HG03103 (cell line): ENCODE results near the gene ARID5B.
"Not testable (repeated sequence)": the region's sequence is repeated elsewhere in the genome, so short reads cannot be mapped to it uniquely, and the experiment has no call there.

ENCODE experiments used
- ATAC-seq: cut with Tn5 transposase; IDR thresholded peaks from one replicate; pipeline ENCODE4 v1.9.1; 2021; ENCODE audit warnings: low read depth; ENCODE audit not compliant: unreplicated experiment

ARID5B gene

GRCh38 chr10:61900829-61901792 is at the start of gene ARID5B:
ARID5B (plus strand) TSS chr10:61901699; CDS start chr10:61901710, 11 bp downstream.
- no peak for ATAC-seq

GRCh38 chr10:61852261-61852660 is 49.2 kb upstream of the ARID5B start:
- no peak for ATAC-seq

GRCh38 chr10:61855771-61856170 is 45.7 kb upstream of the ARID5B start:
- ATAC-seq: no peak

- no peak for ATAC-seq
These were observed 43.8 kb upstream of the ARID5B start for GRCh38 chr10:61857746-61858145.

DNA sequence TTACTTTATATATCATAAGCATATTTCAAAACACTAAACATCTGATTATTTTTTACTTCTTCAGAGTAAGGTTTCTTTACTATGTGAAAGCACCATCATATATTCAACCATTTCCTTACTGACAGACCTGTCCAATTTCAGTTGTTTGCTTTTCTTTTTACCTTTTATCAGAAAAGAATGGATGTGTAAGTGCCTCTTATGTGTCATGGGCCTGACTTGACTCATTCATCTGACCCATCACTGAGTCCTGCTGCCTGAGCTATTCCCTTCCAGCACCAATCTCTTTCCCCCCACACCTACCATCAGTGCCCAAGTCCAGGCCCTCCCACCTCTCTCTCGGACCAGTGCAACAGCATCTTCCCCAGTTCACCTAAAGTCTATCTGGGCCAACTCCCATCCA is 41.7 kb upstream of the ARID5B start:
- ATAC-seq: no peak

DNA sequence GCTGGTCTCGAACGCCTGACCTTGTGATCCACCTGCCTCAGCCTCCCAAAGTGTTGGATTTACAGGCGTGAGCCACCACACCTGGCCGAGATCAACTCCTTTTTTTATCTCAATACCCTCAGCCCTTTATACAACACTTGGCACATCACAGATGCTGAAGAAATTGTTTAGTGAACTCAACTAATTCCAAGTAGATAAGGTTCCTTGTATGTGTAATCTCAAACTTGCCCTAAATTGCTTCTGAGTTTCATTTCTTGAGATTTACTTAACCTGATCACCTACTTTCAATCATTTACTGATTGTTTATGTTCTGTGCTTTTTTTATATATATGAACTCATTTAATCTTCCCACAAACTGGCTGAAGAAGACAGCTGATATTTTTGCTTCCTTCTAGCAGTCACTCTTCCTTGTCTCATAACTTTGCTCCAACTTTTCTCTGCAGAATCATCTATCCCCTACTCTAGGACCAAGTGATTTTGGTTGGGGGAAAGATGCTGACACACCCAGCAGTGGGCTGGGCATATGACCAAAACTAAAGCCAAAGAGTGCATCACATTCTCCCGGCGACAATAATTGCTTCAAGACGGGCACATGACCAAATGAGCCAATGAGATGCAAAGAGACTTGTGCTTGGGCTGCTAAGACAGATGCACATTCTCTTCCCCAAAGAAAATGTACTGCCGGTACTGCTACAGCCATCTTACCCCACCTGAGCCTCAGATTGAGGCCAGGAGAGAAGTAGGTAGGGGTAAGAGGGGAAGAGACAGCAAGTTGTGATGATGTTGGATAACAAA is 40.3 kb upstream of the ARID5B start:
- ATAC-seq: no peak

DNA sequence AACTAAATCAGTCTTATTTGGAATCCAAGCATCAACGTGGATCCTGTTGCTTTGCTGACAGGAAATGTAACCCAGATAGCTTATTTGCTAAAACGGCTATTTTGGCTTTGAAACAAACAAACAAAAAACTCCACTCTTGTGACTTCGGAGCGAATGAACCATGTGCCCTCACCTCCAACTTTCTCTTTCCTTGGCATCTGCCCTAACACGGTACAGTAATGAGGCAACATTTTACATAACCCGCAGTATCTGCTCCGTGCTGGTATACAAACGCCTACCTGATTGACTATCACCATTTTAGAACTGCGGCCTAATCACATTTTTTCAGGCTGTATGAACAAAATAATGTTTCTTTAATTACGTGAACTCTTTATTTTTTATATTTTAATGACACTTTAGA is 37.5 kb upstream of the ARID5B start:
- ATAC-seq: no peak

GRCh38 chr10:61866700-61867368 is 34.7 kb upstream of the ARID5B start:
- no peak for ATAC-seq

DNA sequence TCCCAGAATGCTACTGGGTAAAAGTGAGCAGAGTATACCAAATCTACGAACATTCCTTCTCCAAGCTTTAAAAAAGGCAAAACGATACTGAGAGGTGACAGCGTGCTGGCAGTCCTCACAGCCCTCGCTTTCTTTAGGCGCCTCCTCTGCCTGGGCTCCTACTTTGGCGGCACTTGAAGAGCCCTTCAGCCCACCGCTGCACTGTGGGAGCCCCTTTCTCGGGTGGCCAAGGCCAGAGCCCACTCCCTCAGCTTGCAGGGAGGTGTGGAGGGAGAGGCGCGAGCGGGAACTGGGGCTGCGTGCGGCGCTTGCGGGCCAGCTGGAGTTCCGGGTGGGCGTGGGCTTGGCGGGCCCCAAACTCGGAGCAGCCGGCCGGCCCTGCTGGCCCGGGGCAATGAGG is 34.1 kb upstream of the ARID5B start:
- not testable (repeated sequence) for ATAC-seq

DNA sequence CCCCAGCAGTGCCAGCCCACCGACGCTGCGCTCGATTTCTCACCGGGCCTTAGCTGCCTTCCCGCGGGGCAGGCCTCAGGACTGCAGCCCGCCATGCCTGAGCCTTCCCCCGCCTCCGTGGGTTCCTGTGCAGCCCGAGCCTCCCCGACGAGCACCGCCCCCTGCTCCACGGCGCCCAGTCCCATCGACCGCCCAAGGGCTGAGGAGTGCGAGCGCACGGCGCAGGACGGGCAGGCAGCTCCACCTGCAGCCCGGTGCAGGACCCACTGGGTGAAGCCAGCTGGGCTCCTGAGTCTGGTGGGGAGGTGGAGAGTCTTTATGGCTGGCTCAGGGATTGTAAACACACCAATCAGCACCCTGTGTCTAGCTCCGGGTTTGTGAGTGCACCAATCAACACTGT is 33.7 kb upstream of the ARID5B start:
- not testable (repeated sequence) for ATAC-seq

- ATAC-seq: no peak
These were observed 32.3 kb upstream of the ARID5B start for GRCh38 chr10:61869041-61869675.

DNA sequence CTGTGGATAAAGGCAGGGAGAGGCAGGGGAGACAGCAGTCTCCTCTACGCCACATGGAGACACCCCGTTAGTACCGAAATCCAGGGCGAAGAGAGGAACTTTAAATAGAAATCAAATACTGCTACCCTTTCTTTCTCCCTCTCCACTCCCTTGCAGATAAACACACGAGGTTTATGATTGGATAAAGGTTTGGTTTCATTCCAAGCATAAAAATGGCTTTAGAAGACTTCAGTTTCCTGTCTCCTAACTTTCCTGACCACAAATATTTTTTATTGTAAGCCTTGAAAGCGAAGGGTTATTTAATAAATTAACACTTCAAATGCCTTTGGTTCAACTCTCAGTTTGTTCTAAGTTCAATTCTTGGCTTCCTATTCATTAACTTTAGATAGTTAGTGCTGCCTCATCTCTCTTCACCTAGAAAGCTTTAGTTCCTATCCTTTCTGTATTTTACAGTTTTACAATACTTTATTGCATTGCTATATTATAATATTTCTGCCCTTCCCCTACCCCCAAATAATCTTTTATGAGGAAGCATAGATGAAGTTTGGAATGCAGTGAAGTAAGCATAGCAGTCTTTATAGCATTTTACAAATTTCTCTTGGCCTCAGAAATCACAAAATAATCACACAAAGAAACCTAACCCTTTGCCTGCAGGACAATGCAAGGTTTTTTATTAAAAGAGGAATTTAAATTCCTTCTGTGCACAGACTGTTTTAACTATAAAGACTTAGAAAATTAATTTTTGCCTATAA is 31.5 kb upstream of the ARID5B start:
- no peak for ATAC-seq

DNA sequence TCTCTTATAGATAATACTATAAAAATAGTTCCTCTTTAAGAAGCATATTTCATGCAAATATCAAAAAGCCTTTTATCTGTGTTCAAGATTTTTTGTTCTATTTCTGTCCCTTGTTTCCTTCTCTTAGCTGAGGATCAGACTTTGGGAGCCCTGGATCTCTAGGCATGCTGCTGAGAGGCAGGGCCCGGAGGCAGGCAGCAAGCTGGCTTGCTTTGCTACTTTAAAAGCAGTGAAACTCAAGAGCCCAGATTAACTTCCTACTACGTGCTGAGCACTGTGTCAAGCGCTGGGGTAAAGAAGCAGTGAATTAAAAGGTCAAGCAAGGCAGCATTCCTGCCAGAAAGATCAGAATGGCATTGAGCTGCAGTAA is 31.0 kb upstream of the ARID5B start:
- no peak for ATAC-seq

DNA sequence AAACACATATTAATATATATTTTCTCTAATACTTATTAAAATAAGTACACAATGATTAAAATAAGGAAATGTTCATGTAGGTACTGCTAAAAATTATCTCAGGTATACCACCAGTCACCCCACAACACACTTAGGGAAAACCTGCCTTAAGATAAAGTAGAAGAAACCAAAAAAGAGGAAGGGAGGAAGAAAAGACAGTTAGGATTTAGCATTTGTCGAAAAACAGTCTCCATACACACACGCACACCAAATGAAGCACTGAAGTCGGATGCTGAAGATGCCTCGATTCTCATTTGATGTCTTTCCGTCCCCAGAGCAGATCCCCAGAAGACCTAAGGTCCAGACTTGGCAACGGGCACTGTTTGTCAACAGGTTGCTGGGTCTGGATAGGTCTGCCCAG is 30.0 kb upstream of the ARID5B start:
- no peak for ATAC-seq

DNA sequence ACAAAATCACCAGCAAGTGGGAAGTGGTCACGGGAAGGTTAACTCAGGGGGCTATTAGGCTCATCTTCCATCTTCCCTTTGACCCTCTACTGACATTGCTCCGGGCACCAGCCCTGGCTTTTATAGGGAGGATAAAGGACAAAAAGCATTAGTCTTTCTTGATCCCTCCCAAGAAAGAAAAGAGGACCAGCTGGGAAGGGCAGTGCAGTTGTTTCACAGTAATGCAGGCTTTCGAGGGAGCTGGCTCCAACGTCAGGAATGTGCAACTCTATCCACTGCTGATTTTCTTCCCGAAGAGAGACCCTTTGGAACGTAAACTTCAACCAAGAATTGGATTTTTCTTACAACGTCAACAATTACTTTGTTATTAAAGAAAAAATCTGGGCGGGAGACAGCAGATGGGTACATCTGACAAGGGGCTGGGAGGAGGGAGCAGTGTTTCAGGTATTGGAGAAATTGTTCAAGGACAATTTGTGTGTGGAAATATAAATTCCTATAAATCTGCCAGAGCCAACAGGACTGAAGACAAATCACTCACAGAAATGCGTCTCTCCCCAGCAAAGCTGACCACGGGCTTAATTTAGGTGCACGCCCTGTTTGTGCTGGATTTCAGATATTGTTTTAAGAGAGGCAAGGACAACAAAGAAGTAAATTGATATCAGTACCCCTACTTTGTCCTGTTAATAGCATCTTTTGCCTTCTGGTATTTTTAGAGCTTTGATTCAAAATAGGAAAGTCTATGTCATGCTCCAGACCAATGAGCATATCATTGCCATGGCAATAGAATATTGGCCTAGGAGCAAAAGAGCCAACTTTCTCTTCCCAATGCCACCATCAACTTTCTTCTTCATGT is 23.4 kb upstream of the ARID5B start:
- no peak for ATAC-seq

- no peak for ATAC-seq
These were observed 22.8 kb upstream of the ARID5B start for GRCh38 chr10:61878740-61879068.

DNA sequence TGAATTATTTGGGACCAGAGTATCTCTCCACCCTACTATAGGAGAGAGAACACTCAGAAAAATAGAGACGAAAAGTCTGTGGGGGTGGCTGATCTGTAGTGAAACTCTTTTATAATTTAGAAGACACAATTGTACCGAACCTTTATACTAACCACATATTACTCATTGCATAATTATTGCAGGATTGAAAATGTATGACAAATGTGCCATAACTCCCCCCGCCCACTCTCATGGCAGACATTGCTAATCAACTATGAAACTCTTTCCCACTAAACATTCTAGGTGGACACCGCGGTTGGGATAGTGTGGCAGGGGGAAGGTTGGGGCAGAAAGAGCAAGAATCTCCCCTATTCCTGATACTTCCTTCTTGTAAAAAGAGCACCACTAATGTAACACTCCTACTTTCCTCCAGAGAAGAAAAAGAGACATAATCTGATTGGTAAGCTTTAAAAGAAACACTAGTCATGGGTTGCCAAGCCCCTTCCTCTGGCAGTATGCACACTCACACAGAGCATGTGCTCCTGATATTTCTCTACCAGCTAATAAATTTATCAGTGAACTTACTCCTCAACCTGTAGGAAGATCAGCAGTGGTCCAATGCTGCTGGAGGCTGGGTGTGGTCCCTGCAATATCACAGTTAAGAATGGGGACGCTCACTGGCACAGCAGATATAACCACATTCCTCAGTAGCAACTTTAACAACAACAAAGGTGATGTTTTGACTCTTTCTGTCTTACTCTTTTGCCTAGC is 18.7 kb upstream of the ARID5B start:
- no peak for ATAC-seq

DNA sequence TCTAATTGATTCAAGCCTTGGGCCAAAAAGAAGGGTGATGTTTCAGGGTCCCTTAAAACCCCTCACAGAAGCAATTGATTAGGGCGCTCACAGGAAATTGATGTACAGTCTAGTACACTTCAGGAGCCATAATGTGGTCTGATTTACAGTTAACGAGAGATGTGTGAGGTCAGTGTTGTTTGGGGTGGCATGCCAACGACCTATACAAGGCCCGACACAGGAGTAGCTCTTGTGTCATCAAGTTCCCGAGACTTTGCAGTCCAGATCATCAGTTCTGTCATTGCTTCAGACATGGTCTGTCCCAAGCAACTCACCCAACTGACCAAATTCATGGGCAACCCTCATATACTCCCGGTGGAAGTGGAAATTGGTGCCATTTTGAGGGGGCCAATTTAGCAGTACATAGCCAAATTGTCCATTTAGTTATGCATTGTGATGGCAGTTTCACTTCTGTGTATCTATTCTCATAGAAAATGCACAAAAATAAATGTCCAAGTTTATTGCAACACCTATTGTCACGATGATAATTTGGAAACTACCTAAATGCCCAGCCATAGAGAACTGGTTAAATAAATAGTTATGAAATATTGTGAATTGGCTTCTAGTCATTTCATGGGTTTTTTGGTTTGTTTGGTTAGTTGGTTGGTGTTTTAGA is 18.0 kb upstream of the ARID5B start:
- no peak for ATAC-seq
